ENCODE results near the gene DHRS12.

GRCh38 chr13:51817717-51818116, 13.8 kb upstream of the DHRS12 start:
- no peak for TF ChIP-seq CTCF (IDR thresholded peaks at IDR 0.05)
- no peak for TF ChIP-seq POLR2A (IDR thresholded peaks at IDR 0.05)
- TF ChIP-seq EP300 (IDR thresholded peaks at IDR 0.05) = no peak

Measured in suprapubic skin (tissue), 3 donors.